Coronary artery (tissue), 2 donors: ENCODE results near the gene WIPF2.

Experiments used
- DNase-seq: peaks from one replicate; pipeline ENCODE4 v3.0.0-alpha.2; 2017; ENCODE audit warnings: low spot score
- H3K27ac ChIP-seq, 2 donors: fragments of 200-600 bp; sonication (generic); one replicate each; pipeline ENCODE4 v1.5.1; 2016 to 2019
- H3K4me3 ChIP-seq: fragments of 200-600 bp; sonication (generic); 2 replicates; pipeline ENCODE4 v1.5.1; 2016; ENCODE audit warnings: mild to moderate bottlenecking, moderate library complexity
- TF ChIP-seq, protein P1 (sequence below): fragments of 200-600 bp; sonication (generic); IDR thresholded peaks from one replicate; pipeline ENCODE4 v1.5.1; 2019; ENCODE audit warnings: antibody characterized with exemption

Gene WIPF2

DNA sequence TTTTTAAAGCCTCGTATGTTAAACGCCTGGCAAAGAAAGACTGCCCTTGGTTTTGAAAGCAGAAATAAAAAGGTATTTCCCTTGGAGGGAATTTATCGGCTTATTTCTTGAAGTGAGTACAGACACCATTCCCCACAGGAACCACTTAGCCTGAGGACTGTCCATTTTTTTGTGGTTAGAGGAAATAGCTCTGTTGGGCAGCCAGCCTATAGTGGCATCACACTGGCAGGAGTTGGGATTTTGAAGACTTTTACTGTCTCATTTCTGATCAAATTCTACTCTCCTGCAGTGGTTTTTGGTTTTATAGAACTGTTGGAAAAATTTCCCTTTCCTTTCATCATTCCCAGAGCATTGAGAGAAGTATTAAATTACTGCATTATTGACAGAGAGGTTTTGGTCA lies 34.5 kb downstream of the WIPF2 start:
- Histone ChIP-seq H3K4me3 (no peak overlapping the region), H3K27ac (no peak overlapping the region)
- DNase-seq: no peak
- TF ChIP-seq, protein P1, sequence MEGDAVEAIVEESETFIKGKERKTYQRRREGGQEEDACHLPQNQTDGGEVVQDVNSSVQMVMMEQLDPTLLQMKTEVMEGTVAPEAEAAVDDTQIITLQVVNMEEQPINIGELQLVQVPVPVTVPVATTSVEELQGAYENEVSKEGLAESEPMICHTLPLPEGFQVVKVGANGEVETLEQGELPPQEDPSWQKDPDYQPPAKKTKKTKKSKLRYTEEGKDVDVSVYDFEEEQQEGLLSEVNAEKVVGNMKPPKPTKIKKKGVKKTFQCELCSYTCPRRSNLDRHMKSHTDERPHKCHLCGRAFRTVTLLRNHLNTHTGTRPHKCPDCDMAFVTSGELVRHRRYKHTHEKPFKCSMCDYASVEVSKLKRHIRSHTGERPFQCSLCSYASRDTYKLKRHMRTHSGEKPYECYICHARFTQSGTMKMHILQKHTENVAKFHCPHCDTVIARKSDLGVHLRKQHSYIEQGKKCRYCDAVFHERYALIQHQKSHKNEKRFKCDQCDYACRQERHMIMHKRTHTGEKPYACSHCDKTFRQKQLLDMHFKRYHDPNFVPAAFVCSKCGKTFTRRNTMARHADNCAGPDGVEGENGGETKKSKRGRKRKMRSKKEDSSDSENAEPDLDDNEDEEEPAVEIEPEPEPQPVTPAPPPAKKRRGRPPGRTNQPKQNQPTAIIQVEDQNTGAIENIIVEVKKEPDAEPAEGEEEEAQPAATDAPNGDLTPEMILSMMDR: no peak

DNA sequence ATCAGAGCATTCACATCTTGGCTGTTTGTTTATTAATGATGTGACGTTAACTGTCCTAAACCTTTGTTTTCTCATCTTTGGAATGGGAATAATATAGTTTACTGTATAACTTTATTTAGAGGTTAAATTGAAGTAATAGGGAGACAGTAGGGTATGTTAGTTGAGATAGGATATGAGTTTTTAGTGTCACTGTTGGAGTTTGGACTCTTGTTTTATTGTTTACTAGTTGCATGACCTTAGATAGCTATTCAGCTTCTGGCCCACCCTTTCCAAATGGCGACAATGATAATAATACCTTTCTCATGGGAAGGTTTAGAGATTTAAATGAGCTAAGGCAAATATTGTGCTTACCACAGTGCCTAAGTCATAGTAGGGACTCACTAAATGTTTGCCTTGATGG lies 40.4 kb downstream of the WIPF2 start:
- H3K4me3 ChIP-seq: no peak overlapping the region
- TF ChIP-seq, protein P1: no peak
- H3K27ac ChIP-seq: no peak overlapping the region
- no peak for DNase-seq

DNA sequence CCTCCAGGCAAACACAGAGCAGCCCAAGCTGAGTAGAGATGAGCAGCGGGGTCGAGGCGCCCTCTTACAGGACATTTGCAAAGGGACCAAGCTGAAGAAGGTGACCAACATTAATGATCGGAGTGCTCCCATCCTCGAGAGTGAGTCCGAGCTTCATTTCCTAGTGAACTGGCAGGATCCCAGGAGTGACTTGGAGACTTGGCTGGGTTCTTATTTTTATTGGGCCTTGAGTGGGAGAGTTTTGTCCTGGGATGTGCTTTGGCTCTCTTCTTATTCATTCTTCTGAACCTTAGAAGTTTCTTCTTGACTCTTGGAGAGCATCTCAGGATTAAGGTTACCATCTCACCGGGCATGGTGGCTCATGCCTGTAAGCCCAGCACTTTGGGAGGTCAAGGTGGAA lies 41.4 kb downstream of the WIPF2 start:
- Histone ChIP-seq H3K4me3 (no peak overlapping the region), H3K27ac (no peak overlapping the region)
- DNase-seq: no peak
- TF ChIP-seq, protein P1: no peak

DNA sequence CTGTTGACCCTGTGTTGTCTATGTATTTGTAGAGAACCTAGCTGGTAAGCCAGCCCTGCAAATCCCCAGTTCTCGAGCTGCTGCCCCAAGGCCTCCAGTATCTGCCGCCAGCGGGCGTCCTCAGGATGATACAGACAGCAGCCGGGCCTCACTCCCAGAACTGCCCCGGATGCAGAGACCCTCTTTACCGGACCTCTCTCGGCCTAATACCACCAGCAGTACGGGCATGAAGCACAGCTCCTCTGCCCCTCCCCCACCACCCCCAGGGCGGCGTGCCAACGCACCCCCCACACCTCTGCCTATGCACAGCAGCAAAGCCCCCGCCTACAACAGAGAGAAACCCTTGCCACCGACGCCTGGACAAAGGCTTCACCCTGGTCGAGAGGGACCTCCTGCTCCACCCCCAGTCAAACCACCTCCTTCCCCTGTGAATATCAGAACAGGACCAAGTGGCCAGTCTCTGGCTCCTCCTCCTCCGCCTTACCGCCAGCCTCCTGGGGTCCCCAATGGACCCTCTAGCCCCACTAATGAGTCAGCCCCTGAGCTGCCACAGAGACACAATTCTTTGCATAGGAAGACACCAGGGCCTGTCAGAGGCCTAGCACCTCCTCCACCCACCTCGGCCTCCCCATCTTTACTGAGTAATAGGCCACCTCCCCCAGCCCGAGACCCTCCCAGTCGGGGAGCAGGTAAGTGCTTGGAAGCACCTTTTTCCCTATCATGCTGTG lies 45.5 kb downstream of the WIPF2 start:
- H3K27ac ChIP-seq: no peak overlapping the region
- H3K4me3 ChIP-seq: no peak overlapping the region
- no peak for DNase-seq
- TF ChIP-seq, protein P1: no peak

DNA sequence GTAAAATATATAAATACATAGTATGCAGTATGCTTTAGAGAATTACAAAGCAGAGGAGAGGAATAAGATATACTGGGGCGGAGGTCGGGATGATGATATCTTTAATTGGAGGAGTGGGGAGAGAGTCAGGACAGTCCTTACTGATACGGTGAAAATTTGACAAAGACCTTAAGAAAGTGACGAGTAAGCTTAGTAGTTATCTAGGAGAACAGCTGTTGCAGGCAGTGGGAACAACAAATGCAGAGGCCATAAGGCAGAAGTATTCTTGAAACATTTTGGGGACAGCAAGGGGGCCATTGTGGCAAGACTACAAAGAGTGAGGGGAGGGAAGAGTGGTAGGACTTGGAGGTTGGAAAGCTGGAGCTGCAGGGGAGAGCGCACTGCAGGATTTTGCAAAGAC lies 46.2 kb downstream of the WIPF2 start:
- TF ChIP-seq, protein P1: no peak
- DNase-seq: no peak
- Histone ChIP-seq H3K4me3 (no peak overlapping the region), H3K27ac (no peak overlapping the region)

DNA sequence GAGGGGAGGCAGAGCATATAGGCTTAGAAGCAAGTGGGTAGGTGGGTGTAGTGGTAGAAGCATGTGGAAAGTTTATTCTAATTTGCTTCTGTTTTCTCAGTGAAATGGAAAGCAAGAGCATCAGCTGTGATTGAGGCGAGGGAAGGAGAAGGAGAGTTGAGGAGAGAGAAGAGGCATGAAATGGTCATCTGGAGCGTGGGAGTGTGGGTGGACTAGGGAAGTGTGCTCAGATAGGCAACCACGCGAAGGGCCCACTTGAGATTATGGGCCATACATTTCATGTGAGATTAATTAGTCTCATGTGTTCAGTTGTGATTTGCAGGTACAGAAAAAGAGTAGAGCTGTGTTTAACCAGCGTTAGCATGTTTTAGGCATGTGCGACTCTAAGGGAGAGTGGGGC lies 47.8 kb downstream of the WIPF2 start:
- H3K27ac ChIP-seq: no peak overlapping the region
- no peak overlapping the region for H3K4me3 ChIP-seq
- TF ChIP-seq, protein P1: no peak
- DNase-seq: no peak

DNA sequence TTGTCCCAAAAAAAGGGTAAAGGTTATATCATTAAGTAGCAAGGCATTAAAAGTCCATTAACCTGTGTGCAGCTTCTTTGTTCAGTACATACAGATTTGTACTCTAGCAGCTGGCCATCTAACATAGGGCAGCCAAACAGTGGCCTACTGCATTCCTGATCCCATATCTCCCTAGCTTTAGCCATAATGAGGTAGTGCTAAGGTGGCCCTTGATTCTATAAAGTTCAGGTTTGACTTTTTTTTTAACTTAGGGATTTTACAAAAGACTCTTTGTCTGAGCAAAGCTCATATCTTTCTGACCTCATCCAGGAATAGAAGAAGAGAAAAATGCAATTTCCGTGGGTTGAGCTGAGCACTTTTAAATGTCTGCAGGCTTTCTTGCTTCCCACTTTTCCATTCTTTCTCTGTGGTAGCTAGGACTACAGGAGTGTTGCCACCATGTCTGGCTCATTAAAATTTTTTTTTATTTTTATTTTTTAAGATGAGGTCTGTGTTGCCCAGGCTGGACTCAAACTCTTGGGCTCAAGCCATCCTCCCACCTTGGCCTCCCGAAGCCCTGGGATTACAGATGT lies 49.1 kb downstream of the WIPF2 start:
- Histone ChIP-seq H3K4me3 (no peak overlapping the region), H3K27ac (no peak overlapping the region)
- DNase-seq: no peak
- TF ChIP-seq, protein P1: no peak
